Activated T-helper 1 cell treated with Interleukin-2 at 50 U/mL for 16 hours (primary cell): ENCODE measurements around the gene ALAS1.

Experiments used
- DNase-seq: peaks from one replicate; pipeline ENCODE4 v3.0.0-alpha.2; 2020; ENCODE audit warnings: low read depth

ALAS1 gene

DNA sequence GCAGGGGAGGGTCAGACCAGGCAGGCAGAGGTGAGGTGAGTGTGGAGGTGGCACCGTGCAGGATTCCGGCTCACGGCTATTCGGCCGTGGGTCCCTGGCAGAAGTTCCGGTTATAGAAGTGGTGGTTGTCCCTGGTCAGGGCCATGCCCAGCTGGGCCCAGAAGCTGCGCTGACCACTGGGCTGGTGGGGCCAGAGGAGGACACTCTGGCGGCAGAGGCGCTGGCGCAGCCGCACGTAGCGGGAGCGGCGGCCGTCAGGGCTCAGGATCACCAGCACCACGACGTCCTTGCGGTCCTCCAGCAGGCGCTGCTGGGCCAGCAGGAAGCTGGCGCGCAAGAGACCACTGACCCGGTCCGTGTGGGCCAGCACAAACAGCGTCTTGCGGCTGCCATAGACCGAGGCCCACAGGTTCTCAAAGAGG is 23.2 kb downstream of the ALAS1 start:
- DNase-seq = no peak

DNA sequence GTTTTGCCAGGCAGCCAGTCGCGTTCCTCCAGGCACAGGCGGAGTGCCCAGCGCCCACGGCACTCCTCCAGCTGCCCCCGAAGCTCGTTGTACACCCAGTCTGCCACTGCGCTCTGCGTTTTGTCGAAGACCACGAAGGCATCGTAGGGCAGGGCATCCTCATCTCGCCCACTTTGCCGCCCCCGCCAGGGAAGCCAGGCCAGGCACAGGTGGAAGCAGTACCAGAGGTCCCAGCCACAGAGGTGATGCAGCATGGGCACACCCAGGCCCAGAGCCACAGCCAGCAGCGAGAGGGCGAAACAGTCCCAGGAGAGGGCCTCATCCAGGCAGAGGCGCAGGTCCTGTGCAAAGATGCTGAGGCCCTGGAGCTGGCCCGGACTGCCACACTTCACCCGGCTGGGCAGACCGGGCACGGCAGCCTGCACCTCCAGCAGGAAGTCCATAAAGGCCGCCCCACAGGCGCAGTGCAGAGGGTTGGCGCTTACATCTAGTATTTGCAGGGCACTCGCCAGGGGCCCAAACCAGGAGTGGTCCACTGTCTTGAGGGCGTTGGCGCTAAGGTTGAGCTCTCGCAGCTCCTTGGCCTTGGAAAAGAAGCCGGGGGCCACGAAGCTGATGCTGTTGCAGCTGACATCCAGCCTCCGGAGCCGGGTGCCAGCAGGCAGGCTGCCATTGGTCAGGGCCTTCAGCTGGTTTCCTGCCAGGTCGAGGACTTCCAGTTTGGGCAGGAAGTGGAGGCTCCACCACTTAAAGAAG is 23.8 kb downstream of the ALAS1 start:
- DNase-seq = peak; percentile 60

DNA sequence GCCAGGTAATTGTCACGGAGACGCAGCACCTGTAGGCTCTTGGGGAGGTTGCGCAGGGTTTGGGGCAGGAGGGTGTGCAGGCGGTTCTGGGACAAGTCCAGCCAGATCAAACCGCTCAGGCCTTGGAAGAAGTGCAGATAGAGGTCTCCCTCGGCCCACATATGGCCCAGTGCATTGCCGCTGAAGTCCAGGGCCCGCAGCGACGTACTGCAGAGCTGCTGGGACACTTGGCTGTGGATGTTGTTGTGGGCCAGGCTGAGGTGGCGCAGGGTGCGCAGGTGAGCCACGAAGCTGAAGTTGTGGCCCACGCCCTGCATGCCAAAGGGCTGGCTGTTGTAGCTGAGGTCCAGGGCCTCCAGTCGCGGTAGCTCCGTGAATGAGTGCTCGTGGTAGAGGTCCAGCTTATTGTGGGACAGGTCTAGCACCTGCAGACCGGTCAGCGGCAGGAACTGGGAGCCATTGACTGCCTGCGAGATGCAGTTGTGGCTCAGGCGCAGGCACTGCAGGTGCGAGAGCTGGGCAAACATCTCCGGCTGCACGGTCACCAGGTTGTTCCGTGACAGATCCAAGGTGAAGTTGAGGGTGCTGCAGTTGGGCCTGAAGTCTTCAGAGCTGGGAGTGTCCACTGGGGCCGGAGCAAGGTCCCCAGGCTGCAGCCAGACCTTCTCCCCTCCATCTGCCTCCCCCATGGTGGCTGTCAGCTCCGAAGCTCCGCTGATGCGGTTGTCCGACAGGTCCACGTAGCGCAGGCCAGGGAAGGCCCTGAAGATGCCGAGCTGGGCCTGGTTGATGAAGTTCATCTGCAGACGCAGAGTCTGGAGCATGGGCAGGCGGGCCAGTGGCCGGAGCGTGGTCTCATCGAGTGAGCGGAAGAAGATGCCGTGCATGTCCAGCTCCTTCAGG is 24.6 kb downstream of the ALAS1 start:
- no peak for DNase-seq

DNA sequence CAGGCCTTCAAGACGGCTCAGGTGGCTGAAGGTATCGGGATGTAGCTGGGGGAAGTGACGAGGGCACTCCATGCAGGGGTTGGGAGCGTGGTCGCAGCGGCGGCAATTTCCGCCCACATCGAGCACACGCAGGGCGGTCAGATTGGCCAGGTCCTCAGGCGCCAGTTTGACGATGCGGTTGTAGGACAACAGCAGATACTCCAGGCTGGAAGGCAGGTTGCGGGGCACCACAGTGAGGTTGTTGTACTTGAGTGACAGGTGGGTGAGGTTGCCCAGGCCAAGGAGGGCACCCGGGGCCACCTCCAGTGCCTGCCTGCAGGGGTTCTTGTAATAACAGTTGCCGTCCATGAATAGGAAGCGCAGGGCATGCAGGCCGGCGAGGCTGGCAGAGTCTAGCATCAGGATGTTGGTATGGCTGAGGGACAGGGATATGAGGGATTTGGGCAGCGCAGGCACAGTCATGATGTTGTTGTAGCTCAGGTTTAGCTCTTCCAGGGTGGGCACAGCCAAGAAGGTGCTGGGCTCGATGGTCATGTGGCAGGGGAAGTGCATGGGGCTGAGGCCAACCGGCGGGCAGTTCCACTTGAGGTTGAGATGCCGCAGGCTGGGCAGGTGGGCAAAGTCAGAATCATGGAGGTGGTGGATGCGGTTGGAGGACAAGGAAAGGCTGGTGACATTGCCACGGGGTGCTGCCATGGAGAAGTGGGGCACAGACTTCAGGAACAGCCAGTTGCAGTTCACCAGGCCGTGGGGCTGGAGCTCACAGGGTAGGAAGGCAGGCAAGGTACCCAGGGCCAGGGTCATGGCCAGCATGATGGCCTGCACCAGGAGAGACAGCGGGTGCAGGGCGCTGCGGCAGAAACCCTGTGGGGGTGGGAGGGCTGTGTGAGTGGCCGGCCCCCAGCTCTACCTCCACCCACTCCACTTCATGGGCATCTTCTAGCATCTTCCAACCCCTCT is 25.8 kb downstream of the ALAS1 start:
- DNase-seq = no peak

DNA sequence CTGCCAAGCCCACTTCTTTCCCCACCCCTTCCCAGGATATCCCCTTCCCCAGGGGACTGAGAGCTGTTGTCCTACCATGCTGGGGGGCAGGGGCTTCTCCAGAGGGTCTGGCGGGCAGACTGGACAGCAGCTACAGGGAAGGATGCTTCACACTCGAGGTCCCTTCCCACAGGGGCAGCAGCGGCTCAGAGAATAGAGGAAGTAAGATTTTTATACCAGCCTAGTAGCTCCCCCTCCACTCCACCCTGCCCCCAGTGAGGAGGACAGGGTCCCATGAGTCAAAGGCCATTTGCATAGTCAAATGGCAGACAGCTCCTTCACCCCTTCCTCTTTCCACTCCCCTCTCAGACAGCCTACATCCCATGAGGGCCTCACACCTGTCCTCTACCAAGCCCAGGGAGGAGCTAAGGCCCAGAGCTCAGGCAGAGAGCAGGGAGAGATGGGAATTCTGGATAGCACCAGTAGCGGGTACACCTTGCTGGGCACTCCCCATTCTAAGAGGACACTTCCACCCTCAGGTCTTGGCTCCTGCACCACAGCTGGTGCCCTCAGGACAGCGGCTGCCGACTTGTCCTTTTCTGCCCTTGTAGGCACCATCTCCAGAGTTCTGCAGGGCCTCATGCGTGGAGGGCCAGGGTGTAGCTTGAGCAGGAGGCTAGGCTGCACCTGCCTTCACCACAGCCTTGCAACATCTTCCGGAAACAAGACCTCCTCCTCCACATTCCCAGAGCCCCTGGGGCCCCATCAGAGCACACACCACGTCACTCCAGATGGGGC is 27.7 kb downstream of the ALAS1 start, which contains the start of gene TLR9:
TLR9 (minus strand) TSS at position 194 of the 777 bp plus-strand sequence; CDS start at position 78, 116 bp downstream.
- DNase-seq = no peak

DNA sequence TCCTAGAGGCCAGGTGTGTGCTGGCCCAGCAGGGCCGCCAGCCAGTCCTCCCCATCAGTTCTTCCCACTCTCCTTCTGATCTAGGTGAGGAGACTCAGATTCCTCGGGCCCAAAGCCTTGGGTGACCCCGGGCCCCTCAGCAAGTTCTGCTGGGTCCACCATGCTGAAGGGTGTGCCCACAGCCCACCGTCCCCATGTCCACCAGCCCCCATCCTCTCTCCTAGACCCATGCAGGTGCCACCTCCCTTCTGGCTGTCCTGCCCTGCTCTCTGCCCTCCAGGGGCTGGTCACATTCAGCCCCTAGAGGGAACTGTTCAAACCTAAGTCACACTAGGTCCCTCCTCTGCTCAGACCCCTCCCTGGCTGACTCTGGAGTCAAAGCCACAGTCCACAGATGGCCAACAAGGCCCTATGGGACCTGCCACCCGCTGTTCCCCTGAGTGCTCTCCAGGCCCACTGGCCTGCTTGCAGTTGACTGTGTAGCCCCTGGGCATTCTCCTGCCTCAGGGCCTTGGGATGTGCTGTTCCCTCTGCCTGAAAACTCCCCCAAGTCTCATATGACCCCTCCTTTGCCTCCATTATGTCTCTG is 28.4 kb downstream of the ALAS1 start:
- no peak for DNase-seq

DNA sequence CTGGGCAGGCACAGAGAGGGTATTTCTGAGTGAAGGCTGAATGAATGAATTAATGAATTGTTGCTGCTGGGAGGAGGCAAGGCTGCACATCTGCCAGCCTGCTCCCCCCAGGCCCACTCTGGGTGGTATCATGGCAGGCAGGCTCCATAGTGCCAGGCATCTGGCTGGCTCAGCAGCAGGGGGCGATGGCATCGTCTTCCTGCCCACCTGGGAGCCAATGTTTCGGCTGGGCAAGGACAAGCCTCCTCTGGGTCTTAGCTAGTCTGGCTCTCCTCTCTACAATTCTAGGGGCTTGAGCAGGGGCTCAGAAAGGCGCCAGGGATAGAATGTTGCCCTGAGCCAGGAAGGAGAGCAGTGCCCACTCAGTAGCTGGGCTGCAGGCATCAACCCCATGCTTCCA is 29.2 kb downstream of the ALAS1 start:
- no peak for DNase-seq

DNA sequence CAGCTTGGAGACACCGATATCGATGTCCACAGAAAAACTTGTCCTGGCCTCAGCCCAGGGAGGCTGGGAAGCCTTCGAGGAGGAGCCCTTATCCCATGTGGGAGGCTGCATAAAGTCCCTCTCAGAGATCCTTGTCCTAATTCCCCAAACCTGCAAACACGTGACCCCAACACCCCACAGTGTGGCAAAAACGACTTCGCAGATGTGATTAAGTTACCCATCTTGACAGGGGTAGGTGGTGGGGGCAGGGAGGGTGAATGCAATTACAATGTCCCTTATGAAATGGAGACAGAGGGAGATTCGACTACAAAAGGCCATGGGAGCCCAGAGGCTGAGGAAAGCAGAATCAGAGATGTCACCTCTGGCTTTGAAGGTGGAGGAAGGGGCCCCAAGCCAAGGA is 29.8 kb downstream of the ALAS1 start:
- DNase-seq = no peak

DNA sequence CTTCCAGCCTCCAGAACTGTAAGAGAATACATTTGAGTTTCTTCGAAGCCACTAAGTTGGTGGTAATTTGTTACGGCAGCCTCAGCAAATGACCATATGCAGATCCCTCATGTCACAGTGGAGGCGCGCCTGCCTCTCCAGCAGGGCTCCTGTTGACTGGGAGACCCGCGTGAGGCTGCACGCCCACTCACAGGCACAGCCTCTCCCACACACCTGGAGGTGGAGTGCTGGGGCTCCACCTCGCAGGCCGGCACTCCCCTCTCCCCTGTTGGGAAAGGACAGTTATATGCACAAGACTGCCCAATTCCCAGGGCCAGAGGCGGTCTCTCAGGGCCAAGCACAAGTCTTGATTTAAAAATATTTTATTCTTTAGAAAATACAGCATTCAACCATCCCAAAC is 30.3 kb downstream of the ALAS1 start:
- no peak for DNase-seq

DNA sequence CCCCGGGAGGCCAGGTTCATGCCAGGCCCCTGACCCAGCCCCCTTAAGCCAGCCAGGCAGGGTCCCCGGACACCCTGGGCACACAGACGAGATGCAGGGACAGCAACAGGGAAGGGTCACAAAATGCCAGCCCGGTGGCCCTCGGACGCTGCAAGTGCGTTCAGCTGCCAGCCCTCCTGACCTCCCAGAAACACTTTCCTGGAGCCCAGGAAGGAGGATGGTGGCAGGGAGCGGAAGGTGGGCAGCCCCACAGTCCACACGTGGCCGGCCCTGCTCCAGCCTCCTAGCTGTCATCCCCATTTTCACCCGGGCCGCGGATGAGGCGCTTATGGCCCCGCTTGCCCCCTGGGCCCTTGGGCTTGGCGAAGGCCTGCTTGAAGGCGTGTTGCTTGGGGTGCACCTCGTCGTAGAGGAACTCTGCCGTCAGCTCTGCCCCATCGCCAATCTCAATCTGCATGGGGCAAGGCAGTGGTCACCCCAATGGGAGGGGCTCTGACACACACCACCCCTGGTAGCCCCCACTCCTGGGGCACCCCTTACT is 30.9 kb downstream of the ALAS1 start:
- DNase-seq = no peak

DNA sequence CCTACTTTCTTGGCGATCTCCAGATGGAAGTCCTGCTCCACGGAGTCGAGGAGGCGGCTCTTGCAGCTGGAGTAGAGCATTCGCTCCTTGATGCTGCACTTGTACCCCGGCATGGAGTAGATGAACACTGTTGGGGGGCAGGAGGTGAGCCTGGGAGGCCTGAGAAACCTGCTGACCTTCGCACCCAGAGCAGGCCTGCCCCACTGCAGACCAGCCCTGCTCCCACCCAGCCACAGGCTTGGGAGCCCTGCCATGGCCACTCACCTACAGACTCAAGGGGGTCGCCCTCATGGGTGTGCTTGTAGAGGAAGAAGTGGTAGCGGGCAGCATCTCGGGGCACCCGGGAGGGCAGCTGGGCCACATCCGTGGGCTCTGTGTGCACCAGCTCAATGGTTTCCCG is 31.7 kb downstream of the ALAS1 start:
- no peak for DNase-seq

DNA sequence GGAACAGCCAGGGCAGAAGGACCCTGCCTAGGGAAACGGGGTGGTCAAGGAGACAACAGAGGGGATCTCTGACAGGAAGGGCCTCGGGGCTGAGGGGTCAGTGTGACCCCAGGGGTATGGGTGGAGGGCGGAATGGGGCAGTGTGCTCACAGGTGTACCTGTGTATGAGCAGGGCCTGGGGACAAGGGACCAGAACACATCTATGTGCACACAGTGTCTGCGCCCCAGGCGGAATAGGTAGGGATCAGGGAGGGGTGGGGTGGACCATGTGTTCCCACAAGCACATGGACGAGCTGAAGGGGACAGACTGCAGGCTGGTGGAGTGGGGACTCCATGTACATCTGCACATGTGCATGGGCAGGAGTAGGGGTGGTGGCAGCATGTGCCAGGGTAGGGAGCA is 32.5 kb downstream of the ALAS1 start:
- DNase-seq = no peak

DNA sequence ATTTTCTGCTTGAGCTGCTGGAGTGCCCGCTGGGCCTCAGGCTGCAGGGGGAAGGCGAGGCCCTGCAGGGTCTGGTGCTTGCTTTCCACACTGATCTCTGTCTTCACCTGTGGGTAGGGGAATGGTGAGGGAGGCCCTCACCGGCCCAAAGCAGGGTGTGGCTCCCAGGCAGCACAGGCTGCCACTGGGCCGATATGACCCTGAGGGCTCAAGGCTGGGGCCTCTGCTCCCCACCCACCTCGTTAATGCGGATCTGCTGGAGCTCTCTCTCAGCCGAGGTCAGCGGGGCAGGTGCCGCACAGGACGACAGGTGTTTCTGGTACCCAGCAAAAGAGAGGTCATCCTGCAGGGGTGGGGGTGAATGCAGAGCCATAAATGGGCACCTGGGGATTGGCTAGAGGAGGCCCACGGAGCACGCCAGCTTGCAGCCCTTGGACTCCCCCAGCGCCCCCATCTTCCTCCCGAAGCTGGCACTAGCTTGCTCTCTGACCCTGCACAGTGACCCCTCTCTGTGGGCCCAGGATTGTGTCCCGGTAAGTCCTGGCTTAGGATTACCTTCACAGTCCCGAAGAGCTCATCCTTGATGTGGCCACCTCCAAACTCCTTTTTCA is 33.0 kb downstream of the ALAS1 start:
- DNase-seq = no peak

DNA sequence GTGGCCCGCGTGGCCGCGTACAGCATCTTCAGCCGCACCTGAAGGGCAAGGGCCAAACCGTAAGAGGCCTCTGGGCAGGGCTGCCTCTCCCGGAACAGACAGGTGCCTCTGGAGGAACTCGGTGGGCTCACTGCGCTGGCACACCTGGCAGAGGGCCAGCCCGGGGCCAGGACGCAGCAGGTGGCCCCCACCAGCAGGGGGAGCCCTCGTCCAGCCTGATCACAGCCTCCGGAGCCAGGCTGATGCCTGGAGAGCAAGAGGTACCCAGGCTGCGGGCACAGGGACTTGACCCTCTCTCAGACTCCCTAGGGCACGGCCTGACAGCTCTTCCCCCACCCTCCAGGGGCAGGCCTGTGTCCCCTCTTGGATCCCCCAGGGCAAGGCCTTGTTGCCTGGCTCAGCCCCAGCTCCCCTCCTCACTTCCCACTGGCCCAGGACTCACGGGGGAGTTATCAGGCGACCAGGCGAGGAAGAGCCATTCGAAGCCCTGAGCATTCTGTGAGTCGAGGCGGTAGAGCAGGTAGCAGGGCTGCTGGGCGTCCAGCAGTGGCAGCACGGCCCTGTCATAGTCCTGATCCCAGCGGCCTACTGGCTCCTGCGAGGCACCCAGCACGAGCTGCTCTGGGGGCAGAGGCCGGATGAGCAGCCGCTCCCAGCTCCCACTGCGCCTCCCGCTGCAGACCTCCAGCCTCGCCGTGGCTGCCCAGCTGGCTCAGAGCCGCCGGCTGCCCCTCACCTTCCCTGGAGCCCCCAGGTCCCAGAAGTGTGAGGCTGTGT is 33.7 kb downstream of the ALAS1 start:
- DNase-seq = peak; percentile 81

DNA sequence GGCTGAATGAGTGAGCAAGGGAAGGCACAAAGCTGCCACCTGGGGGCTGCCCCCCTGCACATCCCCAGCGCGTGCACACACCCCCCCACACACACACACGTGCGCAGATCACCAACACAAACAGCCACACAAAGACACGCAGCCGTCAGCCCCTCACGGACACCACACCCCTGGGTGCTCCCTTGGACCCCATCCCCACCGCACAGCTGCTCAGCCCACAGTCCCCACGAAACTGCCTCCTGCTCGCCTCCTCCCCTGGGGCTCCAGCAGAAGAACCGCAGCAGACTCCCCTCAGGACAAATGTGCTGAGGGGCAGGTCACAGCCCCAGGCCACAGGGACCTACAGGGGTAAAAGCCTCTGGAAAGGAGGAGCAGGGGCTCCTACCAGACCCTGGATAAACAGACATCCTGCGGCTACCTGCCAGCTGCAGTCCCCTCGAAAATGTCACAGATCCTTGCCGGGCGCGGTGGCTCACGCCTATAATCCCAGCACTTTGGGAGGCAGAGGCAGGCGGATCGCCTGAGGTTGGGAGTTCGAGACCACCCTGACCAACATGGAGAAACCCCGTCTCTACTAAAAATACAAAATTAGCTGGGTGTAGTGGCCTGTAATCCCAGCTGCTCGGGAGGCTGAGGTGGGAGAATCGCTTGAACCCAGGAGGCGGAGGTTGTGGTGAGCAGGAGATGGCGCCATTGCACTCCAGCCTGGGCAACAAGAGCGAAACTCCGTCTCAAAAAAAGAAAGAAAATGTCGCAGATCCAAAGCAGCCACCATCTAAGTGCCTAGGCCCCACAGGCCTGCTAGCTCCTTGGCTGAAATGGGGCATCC is 34.5 kb downstream of the ALAS1 start:
- DNase-seq = no peak

DNA sequence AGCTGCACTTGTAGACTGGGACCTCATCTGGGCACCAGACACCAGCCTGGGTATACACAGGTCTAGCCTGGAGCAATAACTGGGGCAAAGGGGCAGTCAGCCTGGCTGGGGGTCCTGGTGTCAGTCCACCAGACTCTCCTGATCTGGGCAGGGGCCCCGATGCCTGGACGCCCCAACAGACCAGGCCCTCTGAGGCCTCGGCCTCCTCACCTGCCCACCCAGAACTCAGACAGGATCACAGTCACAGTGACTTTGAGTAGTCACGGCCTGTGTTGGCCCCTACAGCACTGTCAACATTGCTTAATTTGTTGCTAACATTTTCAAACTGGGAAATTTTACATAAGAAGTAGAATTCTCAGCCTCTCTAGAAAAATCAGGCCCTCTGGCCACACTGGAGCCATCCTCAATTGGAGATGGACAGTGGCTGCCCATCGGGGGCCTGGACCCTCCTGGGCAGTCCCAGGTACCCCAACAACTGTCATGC is 35.2 kb downstream of the ALAS1 start:
- no peak for DNase-seq

DNA sequence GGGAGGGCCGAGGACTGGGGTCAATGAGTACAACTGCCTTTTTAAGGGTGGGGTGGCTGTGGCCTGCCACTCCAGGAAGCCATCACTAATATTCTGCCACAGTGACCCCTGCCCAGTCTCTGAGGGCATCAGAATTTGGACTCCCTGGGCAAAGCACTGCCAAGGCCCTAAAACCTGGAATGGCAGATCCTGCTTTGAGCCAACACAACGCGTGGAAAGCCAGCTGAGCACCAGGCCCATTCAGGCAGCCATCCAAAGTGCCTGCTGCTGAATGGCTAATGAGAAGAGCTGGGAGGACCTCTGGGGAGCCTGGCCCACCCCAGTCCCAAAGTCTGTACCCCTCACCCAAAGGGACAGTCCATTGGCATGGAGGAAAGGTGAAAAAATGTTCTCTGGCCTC is 36.0 kb downstream of the ALAS1 start:
- DNase-seq = no peak
